ENCODE results near the gene SLC13A3.

DNA sequence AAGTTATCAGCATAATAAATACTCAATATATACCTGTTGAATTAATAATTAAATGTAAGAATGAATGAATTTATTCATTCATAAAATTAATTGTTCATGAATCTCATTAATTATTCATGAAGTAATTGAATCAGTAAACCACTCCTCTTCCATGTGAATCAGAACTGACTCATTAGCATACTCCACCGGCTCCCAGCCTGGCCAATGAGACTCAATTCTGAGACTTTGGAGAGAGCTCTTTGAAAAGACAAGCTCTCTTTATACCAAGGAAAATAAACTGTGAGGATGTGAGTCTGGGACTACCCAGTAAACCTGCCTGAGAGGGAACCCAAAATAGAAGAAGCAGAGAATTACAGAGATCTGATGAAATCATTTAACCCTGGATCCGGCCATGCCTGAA lies 49.8 kb upstream of the SLC13A3 start:
- TF ChIP-seq, protein P1, sequence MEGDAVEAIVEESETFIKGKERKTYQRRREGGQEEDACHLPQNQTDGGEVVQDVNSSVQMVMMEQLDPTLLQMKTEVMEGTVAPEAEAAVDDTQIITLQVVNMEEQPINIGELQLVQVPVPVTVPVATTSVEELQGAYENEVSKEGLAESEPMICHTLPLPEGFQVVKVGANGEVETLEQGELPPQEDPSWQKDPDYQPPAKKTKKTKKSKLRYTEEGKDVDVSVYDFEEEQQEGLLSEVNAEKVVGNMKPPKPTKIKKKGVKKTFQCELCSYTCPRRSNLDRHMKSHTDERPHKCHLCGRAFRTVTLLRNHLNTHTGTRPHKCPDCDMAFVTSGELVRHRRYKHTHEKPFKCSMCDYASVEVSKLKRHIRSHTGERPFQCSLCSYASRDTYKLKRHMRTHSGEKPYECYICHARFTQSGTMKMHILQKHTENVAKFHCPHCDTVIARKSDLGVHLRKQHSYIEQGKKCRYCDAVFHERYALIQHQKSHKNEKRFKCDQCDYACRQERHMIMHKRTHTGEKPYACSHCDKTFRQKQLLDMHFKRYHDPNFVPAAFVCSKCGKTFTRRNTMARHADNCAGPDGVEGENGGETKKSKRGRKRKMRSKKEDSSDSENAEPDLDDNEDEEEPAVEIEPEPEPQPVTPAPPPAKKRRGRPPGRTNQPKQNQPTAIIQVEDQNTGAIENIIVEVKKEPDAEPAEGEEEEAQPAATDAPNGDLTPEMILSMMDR (IDR thresholded peaks at IDR 0.05): no peak
- TF ChIP-seq POLR2AphosphoS5 (IDR thresholded peaks at IDR 0.05): no peak

Data from gastroesophageal sphincter (tissue), 3 donors.